H1 (cell line): ENCODE results near the gene RPUSD2. TPM values are rescaled to one million over a fixed set of nuclear protein-coding genes. Genes with fewer than 3 reads are reported as not detected.

Source experiments
- CTCF ChIA-PET: fragments of 300-600 bp; sonication (Branson Sonifier 250); formaldehyde crosslinking; loops from one replicate; lab custom pipeline; 2021; ENCODE audit not compliant: partially characterized antibody; lab: Charles Lee
- POLR2A ChIA-PET: fragments of 300-600 bp; sonication (Branson Sonifier 250); formaldehyde crosslinking; loops from one replicate; lab custom pipeline; 2021; ENCODE audit warnings: inconsistent platforms; ENCODE audit not compliant: partially characterized antibody; lab: Charles Lee
- DNase-seq, 2 experiments: peaks; one replicate each; pipeline versions ENCODE4 v3.0.0 to v3.0.0-alpha.2; 2010 to 2022; ENCODE audit warnings: low spot score in 2 of 2, low read depth in 1 of 2, mixed read lengths in 1 of 2
- FAIRE-seq: peaks from 2 replicates; lab custom pipeline; 2011; peaks lifted over from hg19 to GRCh38; lab: Jason Lieb, UNC
- H2AFZ ChIP-seq: 2 replicates; pipeline ENCODE4 v1.8.1; 2012; ENCODE audit warnings: low read length, inconsistent platforms
- H2AK5ac ChIP-seq: 2 replicates; pipeline ENCODE4 v1.6.1; 2013; ENCODE audit warnings: low read depth, low read length
- H2BK120ac ChIP-seq: replicated peaks from 2 replicates; pipeline ENCODE3; 2013; ENCODE audit warnings: low read depth, low read length, inconsistent platforms
- H2BK12ac ChIP-seq: 2 replicates; pipeline ENCODE4 v1.6.1; 2013; ENCODE audit warnings: low read depth, low read length
- H2BK15ac ChIP-seq: 2 replicates; pipeline ENCODE4 v1.6.1; 2013; ENCODE audit warnings: low read length
- H2BK20ac ChIP-seq: 2 replicates; pipeline ENCODE4 v1.6.1; 2013; ENCODE audit warnings: low read length
- H2BK5ac ChIP-seq: 2 replicates; pipeline ENCODE4 v1.6.1; 2013; ENCODE audit warnings: low read depth, low read length
- H3K14ac ChIP-seq: 2 replicates; pipeline ENCODE4 v1.6.1; 2013; ENCODE audit warnings: inconsistent platforms; ENCODE audit not compliant: insufficient read length
- H3K18ac ChIP-seq: 2 replicates; pipeline ENCODE4 v1.6.1; 2013; ENCODE audit warnings: low read length; ENCODE audit errors: extremely low read depth
- H3K23ac ChIP-seq: 2 replicates; pipeline ENCODE4 v1.6.1; 2013; ENCODE audit warnings: inconsistent platforms; ENCODE audit not compliant: insufficient read length
- H3K23me2 ChIP-seq: 2 replicates; pipeline ENCODE4 v1.6.1; 2013; ENCODE audit warnings: low read depth, low read length
- H3K27ac ChIP-seq: 2 replicates; pipeline ENCODE4 v1.6.1; 2011; ENCODE audit warnings: low read depth, low read length, inconsistent platforms
- H3K27me3 ChIP-seq, 4 experiments: replicated peaks in 1 of 4; 1 replicate in 1 of 4; 2 replicates in 3 of 4; pipeline versions ENCODE4 v1.6.1 to v1.8.1; 2011 to 2013; ENCODE audit warnings: low read length in 3 of 4, mild to moderate bottlenecking in 3 of 4, inconsistent platforms in 2 of 4, mixed read lengths in 2 of 4, moderate library complexity in 1 of 4; ENCODE audit not compliant: control insufficient read depth in 3 of 4, insufficient read depth in 3 of 4; ENCODE audit errors: extremely low read depth in 1 of 4
- H3K36me3 ChIP-seq, 4 experiments: 2 replicates each; pipeline versions ENCODE4 v1.6.1 to v1.8.1; 2011 to 2013; ENCODE audit warnings: mild to moderate bottlenecking in 4 of 4, low read length in 3 of 4, moderate library complexity in 2 of 4, control low read depth in 1 of 4, inconsistent platforms in 1 of 4; ENCODE audit not compliant: insufficient read depth in 4 of 4, control insufficient read depth in 2 of 4
- H3K4ac ChIP-seq: replicated peaks from 2 replicates; pipeline ENCODE3; 2013; ENCODE audit warnings: low read length, low read depth, mixed read lengths, inconsistent platforms; ENCODE audit not compliant: insufficient read length
- H3K4me1 ChIP-seq, 4 experiments: replicated peaks in 1 of 4; 1 replicate in 1 of 4; 2 replicates in 3 of 4; pipeline versions ENCODE4 v1.6.1 to v1.8.1; 2011 to 2013; ENCODE audit warnings: low read length in 3 of 4, inconsistent platforms in 2 of 4, mixed read lengths in 1 of 4; ENCODE audit not compliant: insufficient read depth in 4 of 4, control insufficient read depth in 3 of 4
- H3K4me2 ChIP-seq, 2 experiments: 2 replicates each; pipeline versions ENCODE4 v1.6.1 to v1.8.1; 2011 to 2013; ENCODE audit warnings: low read depth in 2 of 2, low read length in 2 of 2, control low read depth in 1 of 2, inconsistent platforms in 1 of 2, mild to moderate bottlenecking in 1 of 2; ENCODE audit not compliant: insufficient read depth in 1 of 2
- H3K4me3 ChIP-seq, 4 experiments: fragments of 200-600, 300-600 bp in 1 of 4; sonication (generic), shearing (Covaris generic), sonication (Bioruptor Twin) in 1 of 4; 2 replicates each; pipeline versions ENCODE4 v1.5.1 to v1.8.1; 2011 to 2016; ENCODE audit warnings: low read length in 4 of 4, low read depth in 3 of 4, control low read depth in 2 of 4, inconsistent platforms in 2 of 4, mild to moderate bottlenecking in 2 of 4, mixed read lengths in 1 of 4, moderate library complexity in 1 of 4; ENCODE audit not compliant: insufficient read depth in 2 of 4; ENCODE audit errors: extremely low read depth in 1 of 4
- H3K56ac ChIP-seq: replicated peaks from 2 replicates; pipeline ENCODE3; 2013; ENCODE audit warnings: low read depth, mild to moderate bottlenecking, mixed read lengths, low read length, inconsistent platforms; ENCODE audit not compliant: insufficient read length
- H3K79me1 ChIP-seq: 2 replicates; pipeline ENCODE4 v1.6.1; 2013; ENCODE audit warnings: low read depth, low read length, control low read depth
- H3K79me2 ChIP-seq, 2 experiments: 2 replicates each; pipeline versions ENCODE4 v1.6.1 to v1.8.1; 2012 to 2013; ENCODE audit warnings: low read length in 2 of 2, mild to moderate bottlenecking in 2 of 2, inconsistent platforms in 1 of 2; ENCODE audit not compliant: insufficient read depth in 2 of 2, control insufficient read depth in 1 of 2
- H3K9ac ChIP-seq, 4 experiments: replicated peaks in 1 of 4; 1 replicate in 1 of 4; 2 replicates in 3 of 4; pipeline versions ENCODE4 v1.6.1 to v1.8.1; 2011 to 2013; ENCODE audit warnings: low read depth in 3 of 4, low read length in 3 of 4, control low read depth in 2 of 4, mild to moderate bottlenecking in 2 of 4, moderate library complexity in 2 of 4, inconsistent platforms in 1 of 4; ENCODE audit errors: extremely low read depth in 1 of 4
- H3K9me3 ChIP-seq, 2 experiments: 2 replicates each; pipeline versions ENCODE4 v1.6.1 to v1.8.1; 2012 to 2013; ENCODE audit warnings: mild to moderate bottlenecking in 2 of 2, moderate library complexity in 2 of 2, control low read depth in 1 of 2, inconsistent platforms in 1 of 2, low read depth in 1 of 2, low read length in 1 of 2, mixed read lengths in 1 of 2; ENCODE audit not compliant: insufficient read depth in 2 of 2
- H4K20me1 ChIP-seq, 2 experiments: replicated peaks in 1 of 2; 2 replicates each; pipeline versions ENCODE3 to v1.8.1; 2011 to 2013; ENCODE audit warnings: inconsistent platforms in 2 of 2, low read length in 2 of 2, mild to moderate bottlenecking in 1 of 2; ENCODE audit not compliant: insufficient read depth in 2 of 2, control insufficient read depth in 1 of 2
- H4K5ac ChIP-seq: 2 replicates; pipeline ENCODE4 v1.6.1; 2013; ENCODE audit warnings: low read length, low read depth, mixed read lengths, inconsistent platforms; ENCODE audit not compliant: insufficient read length
- H4K8ac ChIP-seq: 2 replicates; pipeline ENCODE4 v1.8.0; 2013; ENCODE audit warnings: mild to moderate bottlenecking, moderate library complexity, low read length, inconsistent platforms; ENCODE audit not compliant: insufficient read depth; ENCODE audit errors: extremely low read depth
- H4K91ac ChIP-seq: replicated peaks from 2 replicates; pipeline ENCODE3; 2013; ENCODE audit warnings: low read length, mixed read lengths, inconsistent platforms; ENCODE audit not compliant: insufficient read length
- WGBS, 2 experiments: shearing (Covaris generic) in 1 of 2; methylation state at CpG; one replicate each; pipeline versions ENCODE4 v1.1.6 to v1.1.7; 2013 to 2015; ENCODE audit warnings: low lambda C conversion rate in 2 of 2, mixed read lengths in 2 of 2, inconsistent platforms in 1 of 2, low coverage in 1 of 2, missing lambda C conversion rate in 1 of 2; ENCODE audit not compliant: insufficient replicate concordance in 2 of 2, insufficient coverage in 1 of 2, insufficient read length in 1 of 2; ENCODE audit errors: extremely low coverage in 1 of 2, missing lambda C conversion rate in 1 of 2; 5-methylcytosine and 5-hydroxymethylcytosine counted together
- polyA plus RNA-seq, 7 experiments: library from polyadenylated mRNA; depleted of rRNA in 3 of 7; stranded (reverse) in 5 of 7; unstranded in 2 of 7; fragments of >200 nt in 5 of 7; fragments of 200-250 nt in 2 of 7; gene quantifications; 1 replicate in 5 of 7; 2 replicates in 1 of 7; 4 replicates in 1 of 7; pipeline versions ENCODE4 v1.2.1 to v1.2.3, GENCODE V29; 2011 to 2013; ENCODE audit warnings: missing spikeins in 2 of 7, mixed read lengths in 2 of 7
- total RNA-seq: library from RNA; stranded (reverse); fragmentation: NEBNext Ultra II Directional; extraction: Animal tissue kit (Norgen Biotek cat#: 25700); gene quantifications from 2 replicates; pipeline ENCODE4 v1.2.1, GENCODE V29; 2021

The RPUSD2 gene
- total and polyA plus RNA-seq, 2 of the 8 experiments (the other 6 are each of a cell fraction or from before 2014, with no cell fraction given) = 14.5 to 28.5 TPM

DNA sequence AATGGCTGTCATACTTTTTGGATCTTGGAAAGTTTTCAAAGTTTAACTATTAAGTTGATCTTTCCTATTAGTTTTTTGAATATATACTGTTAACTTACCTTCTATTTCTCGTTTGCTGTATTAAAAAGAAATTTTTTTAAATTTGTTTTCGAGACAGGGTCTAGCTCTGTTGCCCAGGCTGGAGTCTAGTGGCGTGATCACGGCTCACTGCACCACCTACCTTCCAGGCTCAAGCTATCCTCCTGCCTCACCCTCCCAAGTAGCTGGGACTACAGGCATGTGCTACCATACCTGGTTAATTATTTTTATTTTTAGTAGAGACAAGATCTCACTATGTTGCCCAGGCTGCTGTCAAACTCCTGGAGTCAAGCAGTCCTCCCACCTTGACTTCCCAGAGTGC lies 29.6 kb downstream of the RPUSD2 start:
- peaks cover 0 to 2% (median 0%) of the 10 kb centered on the region in 4 experiments; a peak in 1 of 7 replicates for H3K4me1 ChIP-seq
- H2BK12ac ChIP-seq = no peak overlapping the region
- H3K23me2 ChIP-seq = peaks cover 4% of the 10 kb centered on the region; the same call in 1 of the 2 replicates
- no peak overlapping the region for H3K4me2 ChIP-seq
- FAIRE-seq (no peak), DNase-seq (no peak)
- H2BK15ac ChIP-seq = no peak overlapping the region
- no peak overlapping the region for H3K4ac ChIP-seq
- H2BK20ac ChIP-seq = no peak overlapping the region
- ChIA-PET POLR2A (no interaction called here), CTCF (interaction anchor here (0.6 to 5.6 kb wide), 5 partner anchors 9 to 826 kb away, joined by 3 to 42 read pairs (median 3); no protein-coding TSS in a partner anchor)
- H3K79me2 ChIP-seq = peaks cover 0 to 16% of the 10 kb centered on the region in 2 experiments; a peak in 2 of 4 replicates
- H3K14ac ChIP-seq = no peak overlapping the region
- no peak overlapping the region for H3K23ac ChIP-seq
- no peak overlapping the region for H3K4me3 ChIP-seq
- no peaks in the 10 kb centered on the region for H4K20me1 ChIP-seq
- no peak overlapping the region for H4K91ac ChIP-seq
- H3K27ac ChIP-seq = no peak overlapping the region
- no peaks in the 10 kb centered on the region for H3K9me3 ChIP-seq
- no peak overlapping the region for H4K5ac ChIP-seq
- no peak overlapping the region for H4K8ac ChIP-seq
- no peak overlapping the region for H2BK5ac ChIP-seq
- no peak overlapping the region for H2AK5ac ChIP-seq
- H3K18ac ChIP-seq = no peak overlapping the region
- no peak overlapping the region for H3K56ac ChIP-seq
- 76% methylated on average over 4 of the region's 4 CpGs; no CpG with 5 or more reads in 1 of the 2 experiments for WGBS, 2 experiments
- H3K36me3 ChIP-seq = no peaks in the 10 kb centered on the region
- peaks cover 2% of the 10 kb centered on the region; the same call in 1 of the 2 replicates for H3K79me1 ChIP-seq
- no peak overlapping the region for H2BK120ac ChIP-seq
- no peaks in the 10 kb centered on the region for H3K27me3 ChIP-seq
- H3K9ac ChIP-seq = no peak overlapping the region
- no peak overlapping the region for H2AFZ ChIP-seq
